HepG2 (cell line): ENCODE measurements around the gene C22orf39. TPM values are rescaled to one million over a fixed set of nuclear protein-coding genes. Genes with fewer than 3 reads are reported as not detected.

Experiments
- ATAC-seq: fragments of 200-7000 bp; cut with Tn5 transposase; 3 replicates; pipeline ENCODE4 v1.9.1; 2020; ENCODE audit warnings: mild to moderate bottlenecking, moderate library complexity
- BruUV-seq: library from RNA; stranded (reverse); fragments of 400-500 nt; replicated peaks from 2 replicates; lab custom pipeline; 2021; lab: Mats Ljungman, UMichigan
- CTCF ChIA-PET: fragments of 300-600 bp; formaldehyde crosslinking; extraction: SDS; loops from one replicate; lab custom pipeline; 2021; ENCODE audit warnings: low total read pairs, inconsistent platforms, low intra/inter-chr PET ratio; lab: Yijun Ruan, JAX
- POLR2A ChIA-PET: fragments of 350-600 bp; sonication (Branson Sonifier 250); formaldehyde crosslinking; loops from one replicate; lab custom pipeline; 2020; ENCODE audit warnings: antibody characterized with exemption, inconsistent platforms; lab: Yijun Ruan, JAX
- DNase-seq: peaks from one replicate; pipeline ENCODE4 v3.0.0-alpha.2; 2015; ENCODE audit warnings: low spot score
- FAIRE-seq: peaks from 3 replicates; lab custom pipeline; 2011; peaks lifted over from hg19 to GRCh38; lab: Jason Lieb, UNC
- H2AFZ ChIP-seq: one replicate; pipeline ENCODE4 v1.6.1; 2011; ENCODE audit warnings: low read length, inconsistent platforms
- H3K27ac ChIP-seq: fragments of 300-600 bp; 3 replicates; pipeline ENCODE4 v1.8.0; 2011; ENCODE audit warnings: mixed run types, mild to moderate bottlenecking, mixed read lengths, low read length, inconsistent platforms; ENCODE audit not compliant: insufficient read depth; ENCODE audit errors: extremely low read length
- H3K27me3 ChIP-seq, 2 experiments: fragments of 200-600 bp in 1 of 2; 2 replicates in 1 of 2; 3 replicates in 1 of 2; pipeline versions ENCODE4 v1.6.0 to v1.8.0; 2011; ENCODE audit warnings: low read length in 2 of 2, mild to moderate bottlenecking in 2 of 2, moderate library complexity in 2 of 2, inconsistent platforms in 1 of 2; ENCODE audit not compliant: insufficient read depth in 2 of 2, control insufficient read depth in 1 of 2
- H3K36me3 ChIP-seq, 2 experiments: fragments of 200-600 bp in 1 of 2; replicated peaks in 1 of 2; 2 replicates in 1 of 2; 3 replicates in 1 of 2; pipeline versions ENCODE4 v1.5.1 to v1.8.0; 2011; ENCODE audit warnings: low read length in 2 of 2, inconsistent platforms in 1 of 2; ENCODE audit not compliant: insufficient read depth in 2 of 2, control insufficient read depth in 1 of 2
- H3K4me1 ChIP-seq: 2 replicates; pipeline ENCODE4 v1.5.1; 2012; ENCODE audit warnings: low read length, inconsistent platforms; ENCODE audit not compliant: insufficient read depth
- H3K4me2 ChIP-seq: 2 replicates; pipeline ENCODE4 v1.6.0; 2011; ENCODE audit warnings: low read depth, low read length, inconsistent platforms
- H3K4me3 ChIP-seq, 3 experiments: fragments of 200-600 bp in 1 of 3; sonication (generic), shearing (Covaris generic) in 1 of 3; replicated peaks in 1 of 3; 2 replicates each; pipeline ENCODE4 v1.5.1; 2011 to 2016; ENCODE audit warnings: low read length in 3 of 3, inconsistent platforms in 2 of 3, low read depth in 2 of 3, mild to moderate bottlenecking in 2 of 3, control low read depth in 1 of 3, mixed read lengths in 1 of 3; ENCODE audit not compliant: insufficient read depth in 1 of 3
- H3K79me2 ChIP-seq: one replicate; pipeline ENCODE4 v1.6.1; 2011; ENCODE audit warnings: low read length, inconsistent platforms; ENCODE audit not compliant: insufficient read depth
- H3K9ac ChIP-seq: 2 replicates; pipeline ENCODE4 v1.6.0; 2011; ENCODE audit warnings: mild to moderate bottlenecking, low read depth, low read length, inconsistent platforms; ENCODE audit not compliant: insufficient read depth
- H3K9me3 ChIP-seq: 2 replicates; pipeline ENCODE4 v1.5.1; 2012; ENCODE audit warnings: mild to moderate bottlenecking, low read length
- H4K20me1 ChIP-seq: 2 replicates; pipeline ENCODE4 v1.6.0; 2011; ENCODE audit warnings: inconsistent platforms, mild to moderate bottlenecking, low read length, moderate library complexity; ENCODE audit not compliant: insufficient read depth
- AHR ChIP-seq: IDR thresholded peaks from 2 replicates; pipeline ENCODE4 v1.6.1; 2018; ENCODE audit warnings: missing genetic modification reagents, missing compliant biosample characterization
- CEBPB ChIP-seq: IDR thresholded peaks from 2 replicates; pipeline ENCODE4 v1.6.1; 2011; ENCODE audit warnings: low read depth, low read length, improper control_type of control experiment, borderline replicate concordance
- KDM4B ChIP-seq: sonication (generic); formaldehyde crosslinking; IDR thresholded peaks from 2 replicates; pipeline ENCODE4 v1.4.0; 2020; ENCODE audit warnings: missing genetic modification reagents
- MAFF ChIP-seq: IDR thresholded peaks from 2 replicates; pipeline ENCODE4 v1.6.1; 2011; ENCODE audit warnings: low read depth, low read length, improper control_type of control experiment
- MTF2 ChIP-seq: sonication (generic); formaldehyde crosslinking; IDR thresholded peaks from 2 replicates; pipeline ENCODE4 v1.5.0; 2020; ENCODE audit warnings: missing genetic modification reagents, borderline replicate concordance
- ZBTB7A ChIP-seq: sonication (generic); formaldehyde crosslinking; IDR thresholded peaks from 2 replicates; pipeline ENCODE4 v1.8.0; 2022; ENCODE audit warnings: mild to moderate bottlenecking, missing genetic modification reagents
- ZNF331 ChIP-seq: sonication (generic); formaldehyde crosslinking; IDR thresholded peaks from 2 replicates; pipeline ENCODE4 v1.4.0; 2020; ENCODE audit warnings: missing genetic modification reagents
- ZNF556 ChIP-seq: sonication (generic); formaldehyde crosslinking; IDR thresholded peaks from 2 replicates; pipeline ENCODE4 v1.4.0; 2020; ENCODE audit warnings: mild to moderate bottlenecking, missing genetic modification reagents, borderline replicate concordance
- WGBS: methylation state at CpG from one replicate; pipeline ENCODE4 v1.1.6; 2017; ENCODE audit warnings: low lambda C conversion rate; 5-methylcytosine and 5-hydroxymethylcytosine counted together
- in situ Hi-C: cut with HindIII; loops from 2 replicates; pipeline ENCODE4 v1.10.0; 2017; ENCODE audit warnings: low pct_unique_long_range_greater_than_20kb; ENCODE audit not compliant: extremely low pct_ligation_motif_present
- intact Hi-C: fragments of 100-400 bp; cut with micrococcal nuclease; formaldehyde crosslinking; loops from one replicate; pipeline ENCODE4 v1.10.0; 2022; ENCODE audit not compliant: unreplicated experiment
- polyA plus RNA-seq, 8 experiments: library from polyadenylated mRNA; depleted of rRNA in 3 of 8; stranded (reverse) in 7 of 8; unstranded in 1 of 8; fragments of >200 nt; fragmentation: Illumina TruSeq in 4 of 8; extraction: Trizol in 4 of 8; gene quantifications; 2 replicates each; pipeline versions ENCODE4 v1.2.1 to v1.2.3, GENCODE V29; 2011 to 2016; ENCODE audit warnings: low read depth in 4 of 8, missing spikeins in 1 of 8, mixed read lengths in 1 of 8; ENCODE audit not compliant: insufficient read depth in 1 of 8
- total RNA-seq, 5 experiments: library from RNA; depleted of rRNA; stranded (reverse); fragments of >200 nt; fragmentation: Illumina TruSeq; extraction: Trizol; gene quantifications; 2 replicates each; pipeline ENCODE4 v1.2.3, GENCODE V29; 2016; ENCODE audit warnings: low read depth in 1 of 5

The C22orf39 gene
- total and polyA plus RNA-seq, 2 of the 13 experiments (the other 11 are each of a cell fraction or from before 2014, with no cell fraction given), result 23.4 to 26.4 TPM

- ChIA-PET CTCF (no interaction called here), POLR2A (no interaction called here)
- intact Hi-C loops, result no loop called here
- Histone ChIP-seq H3K9ac (no peak overlapping the region), H3K4me1 (peaks cover 35% of the 10 kb centered on the region), H3K36me3 (peaks cover 0 to 42% of the 10 kb centered on the region in 2 experiments; a peak in 2 of 5 replicates), H3K27ac (no peak overlapping the region), H3K4me3 (no peak overlapping the region), H3K27me3 (no peaks in the 10 kb centered on the region; a peak in 1 of 5 replicates), H2AFZ (no peak overlapping the region), H3K79me2 (peaks cover 92% of the 10 kb centered on the region), H4K20me1 (peaks cover 41% of the 10 kb centered on the region), H3K9me3 (no peaks in the 10 kb centered on the region), H3K4me2 (no peak overlapping the region)
- in situ Hi-C loops, result no loop called here
- no TSS peak for BruUV-seq
- WGBS, result 74% methylated on average over 5 of the region's 5 CpGs
- TF ChIP-seq MAFF (no peak), CEBPB (peak; percentile 14; the same call in 1 of the 2 replicates)
- no peak for ATAC-seq
- FAIRE-seq, result no peak
- DNase-seq, result no peak
Measured at GRCh38 chr22:19419464-19420178, 27.9 kb downstream of the C22orf39 start.

GRCh38 chr22:19419086-19419463 is 28.4 kb downstream of the C22orf39 start:
- H3K36me3 ChIP-seq, result peaks cover 0 to 41% of the 10 kb centered on the region in 2 experiments; a peak in 2 of 5 replicates
- H3K4me1 ChIP-seq, result peaks cover 29% of the 10 kb centered on the region
- FAIRE-seq (no peak), ATAC-seq (no peak), DNase-seq (no peak)
- H4K20me1 ChIP-seq, result peaks cover 42% of the 10 kb centered on the region
- in situ Hi-C loops, result no loop called here
- H3K4me2 ChIP-seq, result no peak overlapping the region
- POLR2A ChIA-PET, result no interaction called here
- CTCF ChIA-PET, result no interaction called here
- WGBS, result 81% methylated on average over 5 of the region's 5 CpGs
- H3K79me2 ChIP-seq, result peaks cover 91% of the 10 kb centered on the region
- no peak overlapping the region for H3K9ac ChIP-seq
- no peak overlapping the region for H3K4me3 ChIP-seq
- no peaks in the 10 kb centered on the region; a peak in 1 of 5 replicates for H3K27me3 ChIP-seq
- H2AFZ ChIP-seq, result no peak overlapping the region
- TF ChIP-seq ZBTB7A, result no peak
- TF ChIP-seq MTF2, result no peak
- TF ChIP-seq AHR (CRISPR knock-in tag), result no peak
- no peak for TF ChIP-seq ZNF331 (CRISPR knock-in tag)
- TF ChIP-seq ZNF556 (CRISPR knock-in tag), result no peak
- TF ChIP-seq KDM4B (CRISPR knock-in tag), result no peak
- TF ChIP-seq CEBPB, result 0 out of 2 replicates have a peak, but pooled peaks have one; percentile 4
- intact Hi-C loops, result no loop called here
- H3K9me3 ChIP-seq, result no peaks in the 10 kb centered on the region
- H3K27ac ChIP-seq, result no peak overlapping the region
- BruUV-seq, result no TSS peak
